ENCODE measurements around the gene SULT1C3. TPM values are rescaled to one million over a fixed set of nuclear protein-coding genes. Genes with fewer than 3 reads are reported as not detected.

SULT1C3 gene
- total RNA-seq, 1 donor, result not detected

DNA sequence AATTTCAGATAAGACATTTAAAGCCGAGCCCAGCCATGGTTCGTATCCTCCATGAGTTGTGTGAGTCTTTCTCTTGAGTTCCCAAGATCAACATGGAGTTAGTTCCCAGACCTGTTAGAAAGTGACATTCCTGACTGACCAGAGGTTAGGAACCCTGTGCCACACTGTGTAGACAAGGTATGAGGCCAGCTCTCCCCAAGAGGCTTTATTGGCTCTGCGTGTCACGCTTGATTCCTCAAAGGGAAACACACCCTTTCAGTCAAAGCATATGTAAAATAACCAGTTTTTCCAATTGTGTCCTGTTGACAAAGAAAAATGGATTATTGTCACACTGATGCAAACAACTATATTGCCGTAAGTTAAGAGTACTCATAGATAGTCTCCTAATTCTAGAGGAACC, 1.2 kb downstream of the SULT1C3 start:
- no peak for DNase-seq (ENCODE audit: low read depth)
- TF ChIP-seq, protein P1, sequence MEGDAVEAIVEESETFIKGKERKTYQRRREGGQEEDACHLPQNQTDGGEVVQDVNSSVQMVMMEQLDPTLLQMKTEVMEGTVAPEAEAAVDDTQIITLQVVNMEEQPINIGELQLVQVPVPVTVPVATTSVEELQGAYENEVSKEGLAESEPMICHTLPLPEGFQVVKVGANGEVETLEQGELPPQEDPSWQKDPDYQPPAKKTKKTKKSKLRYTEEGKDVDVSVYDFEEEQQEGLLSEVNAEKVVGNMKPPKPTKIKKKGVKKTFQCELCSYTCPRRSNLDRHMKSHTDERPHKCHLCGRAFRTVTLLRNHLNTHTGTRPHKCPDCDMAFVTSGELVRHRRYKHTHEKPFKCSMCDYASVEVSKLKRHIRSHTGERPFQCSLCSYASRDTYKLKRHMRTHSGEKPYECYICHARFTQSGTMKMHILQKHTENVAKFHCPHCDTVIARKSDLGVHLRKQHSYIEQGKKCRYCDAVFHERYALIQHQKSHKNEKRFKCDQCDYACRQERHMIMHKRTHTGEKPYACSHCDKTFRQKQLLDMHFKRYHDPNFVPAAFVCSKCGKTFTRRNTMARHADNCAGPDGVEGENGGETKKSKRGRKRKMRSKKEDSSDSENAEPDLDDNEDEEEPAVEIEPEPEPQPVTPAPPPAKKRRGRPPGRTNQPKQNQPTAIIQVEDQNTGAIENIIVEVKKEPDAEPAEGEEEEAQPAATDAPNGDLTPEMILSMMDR (IDR thresholded peaks at IDR 0.05; ENCODE audit: insufficient read depth, low read length), result no peak
- H3K4me3 ChIP-seq (ENCODE audit: low read depth, low read length), result no peak overlapping the region

DNA sequence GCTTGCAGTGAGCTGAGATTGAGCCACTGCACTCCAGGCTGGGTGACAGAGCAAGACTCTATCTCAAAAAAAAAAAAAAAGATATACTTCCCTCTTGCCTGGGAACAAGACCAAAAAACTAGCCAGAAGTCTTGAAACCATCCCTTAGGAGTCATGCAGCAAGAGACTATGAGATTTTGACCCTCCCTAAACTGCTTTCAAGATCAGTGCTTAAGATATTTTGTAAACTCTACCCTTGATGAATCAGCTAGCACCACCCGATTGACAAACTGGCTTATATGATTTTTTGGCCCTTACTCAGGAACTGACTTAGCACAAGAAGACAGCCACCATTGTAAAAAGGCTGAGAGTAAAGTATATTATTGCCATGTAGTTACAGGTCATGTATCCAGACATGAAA, 3.8 kb downstream of the SULT1C3 start:
- H3K4me3 ChIP-seq (ENCODE audit: low read depth, low read length), result no peak overlapping the region
- TF ChIP-seq, protein P1 (IDR thresholded peaks at IDR 0.05; ENCODE audit: insufficient read depth, low read length), result no peak
- DNase-seq (ENCODE audit: low read depth), result peak; percentile 67

GRCh38 chr2:108244667-108245414, 5.1 kb downstream of the SULT1C3 start:
- TF ChIP-seq, protein P1 (IDR thresholded peaks at IDR 0.05; ENCODE audit: insufficient read depth, low read length), result no peak
- no peak for DNase-seq (ENCODE audit: low read depth)
- no peak overlapping the region for H3K4me3 ChIP-seq (ENCODE audit: low read depth, low read length)

DNA sequence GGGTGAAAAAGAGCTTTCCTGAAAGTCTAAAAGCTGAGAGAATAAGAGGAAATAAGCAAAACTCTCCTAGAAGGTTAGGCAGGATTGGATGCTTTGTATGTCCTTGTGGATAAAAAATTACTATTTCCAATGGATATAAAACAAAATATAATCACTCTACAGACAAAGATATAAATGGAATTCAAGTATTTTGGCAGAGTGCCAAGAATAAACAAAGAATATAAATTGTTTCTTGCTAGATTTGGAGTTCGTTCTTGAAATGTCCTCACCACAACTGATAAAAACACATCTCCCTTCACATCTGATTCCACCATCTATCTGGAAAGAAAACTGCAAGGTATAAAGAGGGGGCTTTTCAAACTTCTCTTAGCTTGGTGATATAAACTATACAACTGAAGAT, 13.3 kb downstream of the SULT1C3 start:
- H3K4me3 ChIP-seq (ENCODE audit: low read depth, low read length), result no peak overlapping the region
- TF ChIP-seq, protein P1 (IDR thresholded peaks at IDR 0.05; ENCODE audit: insufficient read depth, low read length), result no peak
- DNase-seq (ENCODE audit: low read depth), result peak; percentile 47

DNA sequence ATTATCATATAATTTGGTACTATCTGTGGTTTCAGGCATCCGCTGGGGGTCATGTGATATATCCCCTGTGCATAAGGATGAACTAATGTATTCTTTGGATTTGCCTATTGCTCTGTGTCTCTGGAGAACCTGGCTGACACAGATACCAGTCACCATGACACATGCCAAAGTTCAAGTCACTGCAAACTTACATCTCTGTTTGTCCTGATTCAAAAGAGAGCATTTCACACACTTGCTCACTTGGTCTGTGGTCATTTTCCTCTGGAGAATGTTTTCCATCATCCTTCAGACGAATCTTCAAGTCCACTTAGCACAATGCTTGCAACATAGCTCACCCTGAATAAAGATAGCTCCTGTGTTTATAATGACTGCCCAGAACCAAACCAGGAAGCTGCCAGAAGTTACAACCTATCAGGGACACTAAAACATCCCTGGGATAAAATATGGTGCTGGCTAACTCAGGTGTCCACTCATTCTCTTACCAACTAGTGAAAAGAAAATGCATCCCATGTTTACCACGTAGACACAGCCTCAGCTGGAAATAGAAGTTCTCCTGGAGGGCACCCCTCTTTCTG, 18.1 kb downstream of the SULT1C3 start:
- no peak overlapping the region for H3K4me3 ChIP-seq (ENCODE audit: low read depth, low read length)
- TF ChIP-seq, protein P1 (IDR thresholded peaks at IDR 0.05; ENCODE audit: insufficient read depth, low read length), result no peak
- peak; percentile 18 for DNase-seq (ENCODE audit: low read depth)

- TF ChIP-seq, protein P1 (IDR thresholded peaks at IDR 0.05; ENCODE audit: insufficient read depth, low read length), result no peak
- DNase-seq (ENCODE audit: low read depth), result no peak
- H3K4me3 ChIP-seq (ENCODE audit: low read depth, low read length), result no peak overlapping the region
Observed at GRCh38 chr2:108260773-108261172, 21.0 kb downstream of the SULT1C3 start.
